Measurements from ENCODE around the gene PRKG1.
A peak's percentile ranks its signal among the peaks of the same experiment; 100 is the strongest.

PRKG1 gene

DNA sequence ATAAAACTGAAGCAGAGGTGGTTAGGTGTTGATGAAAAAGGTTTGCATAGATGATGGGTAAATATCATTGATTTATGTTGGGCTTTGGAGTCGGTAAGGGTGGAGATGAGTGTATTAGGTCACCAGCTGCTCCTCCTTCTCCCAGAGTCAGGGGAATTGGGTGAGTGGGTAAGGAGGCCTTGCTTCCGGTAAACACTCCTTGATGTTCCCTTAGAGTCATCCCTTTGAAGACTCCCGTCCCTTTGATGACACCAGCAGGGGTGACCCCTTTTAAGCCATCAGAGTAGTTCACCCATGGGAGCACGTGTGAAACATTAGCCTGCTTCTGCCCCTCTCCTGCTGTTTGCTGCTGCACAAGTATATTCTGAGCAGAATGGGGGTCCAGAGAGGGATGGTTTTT, 1147.6 kb downstream of the PRKG1 start:
- DNase-seq: peak; percentile 23
- Histone ChIP-seq H3K9me3 (ENCODE audit: insufficient read depth, low read length, severe bottlenecking) (no peaks in the 10 kb centered on the region), H3K4me2 (ENCODE audit: insufficient read depth, low read length) (no peak overlapping the region), H3K9ac (ENCODE audit: low read depth, low read length) (no peak overlapping the region), H3K27me3 (ENCODE audit: insufficient read depth, low read length, poor library complexity) (no peaks in the 10 kb centered on the region), H3K36me3 (ENCODE audit: insufficient read depth, low read length) (no peaks in the 10 kb centered on the region), H3K79me2 (ENCODE audit: insufficient read depth, low read length) (no peaks in the 10 kb centered on the region), H2AFZ (ENCODE audit: low read depth, low read length) (no peak overlapping the region), H3K4me3 (ENCODE audit: low read depth in 1 of 2, low read length in 2 of 2) (no peak overlapping the region), H3K27ac (ENCODE audit: low read length) (no peak overlapping the region), H3K4me1 (ENCODE audit: insufficient read depth, low read length) (peaks cover 5% of the 10 kb centered on the region; the same call in 1 of the 2 replicates), H4K20me1 (ENCODE audit: insufficient read depth, low read length) (no peaks in the 10 kb centered on the region)
- TF ChIP-seq, protein P1, sequence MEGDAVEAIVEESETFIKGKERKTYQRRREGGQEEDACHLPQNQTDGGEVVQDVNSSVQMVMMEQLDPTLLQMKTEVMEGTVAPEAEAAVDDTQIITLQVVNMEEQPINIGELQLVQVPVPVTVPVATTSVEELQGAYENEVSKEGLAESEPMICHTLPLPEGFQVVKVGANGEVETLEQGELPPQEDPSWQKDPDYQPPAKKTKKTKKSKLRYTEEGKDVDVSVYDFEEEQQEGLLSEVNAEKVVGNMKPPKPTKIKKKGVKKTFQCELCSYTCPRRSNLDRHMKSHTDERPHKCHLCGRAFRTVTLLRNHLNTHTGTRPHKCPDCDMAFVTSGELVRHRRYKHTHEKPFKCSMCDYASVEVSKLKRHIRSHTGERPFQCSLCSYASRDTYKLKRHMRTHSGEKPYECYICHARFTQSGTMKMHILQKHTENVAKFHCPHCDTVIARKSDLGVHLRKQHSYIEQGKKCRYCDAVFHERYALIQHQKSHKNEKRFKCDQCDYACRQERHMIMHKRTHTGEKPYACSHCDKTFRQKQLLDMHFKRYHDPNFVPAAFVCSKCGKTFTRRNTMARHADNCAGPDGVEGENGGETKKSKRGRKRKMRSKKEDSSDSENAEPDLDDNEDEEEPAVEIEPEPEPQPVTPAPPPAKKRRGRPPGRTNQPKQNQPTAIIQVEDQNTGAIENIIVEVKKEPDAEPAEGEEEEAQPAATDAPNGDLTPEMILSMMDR (IDR thresholded peaks at IDR 0.05; ENCODE audit: borderline replicate concordance, extremely low read depth, low read length, poor library complexity, severe bottlenecking): no peak
- TF ChIP-seq EZH2 (IDR thresholded peaks at IDR 0.05; ENCODE audit: borderline replicate concordance, low read depth, low read length, severe bottlenecking): no peak
- ATAC-seq (ENCODE audit: insufficient read depth, low read depth): peak; percentile 72

DNA sequence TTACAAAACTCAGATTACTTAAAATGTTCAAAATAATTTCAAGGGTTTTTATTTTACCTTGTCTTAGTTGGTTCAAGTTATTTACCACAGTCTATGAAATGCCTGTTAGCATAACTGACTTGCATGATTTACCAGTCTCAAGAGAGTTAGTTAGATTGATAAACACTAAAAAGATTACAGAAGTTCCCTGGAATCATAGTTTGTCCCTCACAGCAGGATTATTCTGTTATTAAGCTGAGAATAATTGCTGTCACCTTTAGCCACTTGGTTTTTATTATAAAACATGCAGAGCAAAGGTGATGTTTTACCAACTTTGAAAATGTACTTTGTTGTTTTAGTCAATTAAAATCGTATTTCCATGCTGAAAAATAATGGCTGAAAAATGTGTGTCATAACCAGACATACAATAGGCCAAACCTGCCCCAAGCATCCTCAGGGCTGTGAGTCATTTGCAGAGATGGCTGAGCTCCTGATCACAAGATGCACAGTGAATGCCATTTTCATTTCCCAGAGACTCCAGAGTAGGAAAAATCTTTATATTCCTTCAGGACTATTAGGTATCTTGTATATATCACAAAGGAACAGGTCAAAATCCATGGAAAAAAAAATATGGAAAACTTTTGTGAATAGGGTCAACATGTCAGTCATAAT, 1152.0 kb downstream of the PRKG1 start:
- H2AFZ ChIP-seq (ENCODE audit: low read depth, low read length): no peak overlapping the region

DNA sequence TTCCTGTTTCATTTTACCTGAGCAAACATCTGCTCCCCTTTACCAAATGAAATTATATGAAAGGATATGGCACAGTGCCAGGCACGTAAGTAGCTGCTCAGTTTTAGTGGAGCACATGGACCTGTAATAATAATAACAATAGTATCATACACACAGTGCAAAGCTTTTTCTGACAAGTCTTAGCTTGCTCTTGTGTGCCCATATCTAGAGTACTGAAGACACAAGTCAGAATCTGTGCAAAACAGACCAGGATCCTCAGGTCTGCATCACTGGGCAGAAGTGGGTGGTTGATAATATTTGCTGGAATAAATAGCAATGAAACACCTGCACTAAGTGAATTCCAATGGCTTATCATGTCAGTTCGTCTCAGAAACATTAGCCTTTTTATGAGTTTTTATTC, 1154.3 kb downstream of the PRKG1 start:
- Histone ChIP-seq H4K20me1 (ENCODE audit: insufficient read depth, low read length) (no peaks in the 10 kb centered on the region), H3K4me1 (ENCODE audit: insufficient read depth, low read length) (no peaks in the 10 kb centered on the region), H3K79me2 (ENCODE audit: insufficient read depth, low read length) (no peaks in the 10 kb centered on the region), H3K9ac (ENCODE audit: low read depth, low read length) (no peak overlapping the region), H3K27ac (ENCODE audit: low read length) (no peak overlapping the region), H3K27me3 (ENCODE audit: insufficient read depth, low read length, poor library complexity) (no peaks in the 10 kb centered on the region), H3K4me2 (ENCODE audit: insufficient read depth, low read length) (no peak overlapping the region), H3K4me3 (ENCODE audit: low read depth in 1 of 2, low read length in 2 of 2) (no peak overlapping the region), H2AFZ (ENCODE audit: low read depth, low read length) (no peak overlapping the region), H3K9me3 (ENCODE audit: insufficient read depth, low read length, severe bottlenecking) (no peaks in the 10 kb centered on the region), H3K36me3 (ENCODE audit: insufficient read depth, low read length) (no peaks in the 10 kb centered on the region)
- ATAC-seq (ENCODE audit: insufficient read depth, low read depth) (no peak), DNase-seq (no peak)
- TF ChIP-seq, protein P1 (IDR thresholded peaks at IDR 0.05; ENCODE audit: borderline replicate concordance, extremely low read depth, low read length, poor library complexity, severe bottlenecking): no peak
- TF ChIP-seq EZH2 (IDR thresholded peaks at IDR 0.05; ENCODE audit: borderline replicate concordance, low read depth, low read length, severe bottlenecking): no peak

More for the DNA sequence above, 1152.0 kb downstream of the PRKG1 start:
- H3K4me3 ChIP-seq (ENCODE audit: low read depth in 1 of 2, low read length in 2 of 2): no peak overlapping the region
- no peaks in the 10 kb centered on the region for H4K20me1 ChIP-seq (ENCODE audit: insufficient read depth, low read length)
- no peaks in the 10 kb centered on the region for H3K79me2 ChIP-seq (ENCODE audit: insufficient read depth, low read length)
- no peaks in the 10 kb centered on the region for H3K27me3 ChIP-seq (ENCODE audit: insufficient read depth, low read length, poor library complexity)
- no peaks in the 10 kb centered on the region for H3K36me3 ChIP-seq (ENCODE audit: insufficient read depth, low read length)
- H3K9ac ChIP-seq (ENCODE audit: low read depth, low read length): no peak overlapping the region
- no peaks in the 10 kb centered on the region for H3K9me3 ChIP-seq (ENCODE audit: insufficient read depth, low read length, severe bottlenecking)
- H3K4me2 ChIP-seq (ENCODE audit: insufficient read depth, low read length): no peak overlapping the region
- ATAC-seq (ENCODE audit: insufficient read depth, low read depth) (no peak), DNase-seq (no peak)
- H3K4me1 ChIP-seq (ENCODE audit: insufficient read depth, low read length): no peaks in the 10 kb centered on the region
- no peak overlapping the region for H3K27ac ChIP-seq (ENCODE audit: low read length)
- TF ChIP-seq EZH2 (IDR thresholded peaks at IDR 0.05; ENCODE audit: borderline replicate concordance, low read depth, low read length, severe bottlenecking): no peak
- TF ChIP-seq, protein P1 (IDR thresholded peaks at IDR 0.05; ENCODE audit: borderline replicate concordance, extremely low read depth, low read length, poor library complexity, severe bottlenecking): no peak
